HEK293 (cell line): ENCODE data around the gene MIF4GD.

Experiments used
- CTCF ChIA-PET: fragments of 350-600 bp; formaldehyde crosslinking; extraction: SDS; loops from one replicate; lab custom pipeline; 2021; ENCODE audit warnings: antibody characterized with exemption; lab: Yijun Ruan, JAX
- POLR2A ChIA-PET: fragments of 300-600 bp; formaldehyde crosslinking; extraction: SDS; loops from one replicate; lab custom pipeline; 2020; ENCODE audit warnings: antibody characterized with exemption, inconsistent platforms; lab: Yijun Ruan, JAX
- H3K27ac ChIP-seq: fragments of 200-500 bp; sonication (Bioruptor generic); 2 replicates; pipeline ENCODE4 v1.5.1; 2014; ENCODE audit warnings: low read depth, low read length, control low read depth, inconsistent platforms; ENCODE audit errors: extremely low read depth
- H3K36me3 ChIP-seq, 2 experiments: fragments of 200-500 bp in 1 of 2; sonication (Bioruptor generic) in 1 of 2; 1 replicate in 1 of 2; 2 replicates in 1 of 2; pipeline ENCODE4 v1.5.1; 2014 to 2017; ENCODE audit warnings: inconsistent platforms in 2 of 2, low read length in 2 of 2; ENCODE audit not compliant: control insufficient read depth in 2 of 2, insufficient read depth in 1 of 2
- H3K4me1 ChIP-seq: fragments of 200-500 bp; sonication (Bioruptor generic); 2 replicates; pipeline ENCODE4 v1.5.1; 2014; ENCODE audit warnings: mild to moderate bottlenecking, low read length, inconsistent platforms; ENCODE audit not compliant: control insufficient read depth, insufficient read depth
- H3K4me3 ChIP-seq: 2 replicates; pipeline ENCODE4 v1.5.1; 2011; ENCODE audit warnings: low read depth, mild to moderate bottlenecking, control low read depth, low read length, moderate library complexity
- H3K9me3 ChIP-seq: fragments of 200-500 bp; sonication (Bioruptor generic); 2 replicates; pipeline ENCODE4 v1.5.1; 2014; ENCODE audit warnings: low read depth, low read length, inconsistent platforms; ENCODE audit not compliant: control insufficient read depth, insufficient read depth
- GLIS2 ChIP-seq: fragments of 450-650 bp; formaldehyde crosslinking; IDR thresholded peaks from 2 replicates; pipeline ENCODE4 v1.5.1; 2016; ENCODE audit warnings: missing biosample characterization, missing genetic modification characterization
- KLF16 ChIP-seq: fragments of 450-650 bp; formaldehyde crosslinking; IDR thresholded peaks from 2 replicates; pipeline ENCODE4 v1.5.1; 2017; ENCODE audit warnings: missing biosample characterization, missing genetic modification characterization
- OSR2 ChIP-seq: fragments of 450-650 bp; formaldehyde crosslinking; IDR thresholded peaks from 2 replicates; pipeline ENCODE4 v1.5.1; 2016; ENCODE audit warnings: missing biosample characterization, missing genetic modification characterization
- REPIN1 ChIP-seq: fragments of 450-650 bp; formaldehyde crosslinking; IDR thresholded peaks from 2 replicates; pipeline ENCODE4 v1.5.1; 2017; ENCODE audit warnings: missing biosample characterization, missing genetic modification characterization, low read depth
- SP3 ChIP-seq: fragments of 450-650 bp; formaldehyde crosslinking; IDR thresholded peaks from 2 replicates; pipeline ENCODE4 v1.5.1; 2016; ENCODE audit warnings: missing biosample characterization, missing genetic modification characterization
- WT1 ChIP-seq: fragments of 450-650 bp; formaldehyde crosslinking; IDR thresholded peaks from 2 replicates; pipeline ENCODE4 v1.5.1; 2016; ENCODE audit warnings: missing biosample characterization, missing genetic modification characterization
- ZBTB10 ChIP-seq: fragments of 450-650 bp; formaldehyde crosslinking; IDR thresholded peaks from 2 replicates; pipeline ENCODE4 v1.5.1; 2016; ENCODE audit warnings: missing biosample characterization, missing genetic modification characterization
- ZBTB17 ChIP-seq: fragments of 450-650 bp; formaldehyde crosslinking; IDR thresholded peaks from 2 replicates; pipeline ENCODE4 v1.5.1; 2016; ENCODE audit warnings: missing biosample characterization, missing genetic modification characterization
- ZEB2 ChIP-seq: fragments of 450-650 bp; formaldehyde crosslinking; IDR thresholded peaks from 2 replicates; pipeline ENCODE4 v1.5.1; 2016; ENCODE audit warnings: missing biosample characterization, missing genetic modification characterization
- ZNF24 ChIP-seq: fragments of 450-650 bp; formaldehyde crosslinking; IDR thresholded peaks from 2 replicates; pipeline ENCODE4 v1.5.1; 2016; ENCODE audit warnings: missing biosample characterization, missing genetic modification characterization
- ZNF426 ChIP-seq: fragments of 450-650 bp; formaldehyde crosslinking; IDR thresholded peaks from 2 replicates; pipeline ENCODE4 v1.5.1; 2017; ENCODE audit warnings: missing biosample characterization, missing genetic modification characterization, mild to moderate bottlenecking, inconsistent platforms, moderate library complexity
- ZNF48 ChIP-seq: fragments of 450-650 bp; formaldehyde crosslinking; IDR thresholded peaks from 2 replicates; pipeline ENCODE4 v1.5.1; 2016; ENCODE audit warnings: missing biosample characterization, missing genetic modification characterization
- ZNF558 ChIP-seq: fragments of 450-650 bp; formaldehyde crosslinking; IDR thresholded peaks from 2 replicates; pipeline ENCODE4 v1.5.1; 2016; ENCODE audit warnings: missing biosample characterization, missing genetic modification characterization
- ZNF624 ChIP-seq: fragments of 450-650 bp; formaldehyde crosslinking; IDR thresholded peaks from 2 replicates; pipeline ENCODE4 v1.5.1; 2017; ENCODE audit warnings: missing biosample characterization, missing genetic modification characterization
- ZNF660 ChIP-seq: fragments of 450-650 bp; IDR thresholded peaks from 2 replicates; pipeline ENCODE4 v1.5.1; 2018; ENCODE audit warnings: missing biosample characterization, mild to moderate bottlenecking, missing genetic modification characterization
- ZNF664 ChIP-seq: fragments of 450-650 bp; formaldehyde crosslinking; IDR thresholded peaks from 2 replicates; pipeline ENCODE4 v1.5.1; 2016; ENCODE audit warnings: missing biosample characterization, missing genetic modification characterization
- ZNF701 ChIP-seq: fragments of 450-650 bp; formaldehyde crosslinking; IDR thresholded peaks from 2 replicates; pipeline ENCODE4 v1.5.1; 2016; ENCODE audit warnings: missing biosample characterization, missing genetic modification characterization
- TF ChIP-seq, protein P1 (sequence below): fragments of 450-650 bp; formaldehyde crosslinking; IDR thresholded peaks from 2 replicates; pipeline ENCODE4 v1.5.1; 2016; ENCODE audit warnings: missing biosample characterization, missing genetic modification characterization
- TF ChIP-seq, protein P2 (sequence below): fragments of 450-650 bp; formaldehyde crosslinking; IDR thresholded peaks from 2 replicates; pipeline ENCODE4 v1.5.1; 2017; ENCODE audit warnings: missing biosample characterization, missing genetic modification characterization
- TF ChIP-seq, protein P3 (sequence below): fragments of 450-650 bp; formaldehyde crosslinking; IDR thresholded peaks from 2 replicates; pipeline ENCODE4 v1.5.1; 2016; ENCODE audit warnings: missing biosample characterization, missing genetic modification characterization
- TF ChIP-seq, protein P4 (sequence below): fragments of 450-650 bp; formaldehyde crosslinking; IDR thresholded peaks from 2 replicates; pipeline ENCODE4 v1.5.1; 2016; ENCODE audit warnings: missing biosample characterization, missing genetic modification characterization
- TF ChIP-seq, protein P5 (sequence below): fragments of 450-650 bp; IDR thresholded peaks from 2 replicates; pipeline ENCODE4 v1.5.1; 2018; ENCODE audit warnings: missing biosample characterization, mild to moderate bottlenecking, missing genetic modification characterization

MIF4GD gene

DNA sequence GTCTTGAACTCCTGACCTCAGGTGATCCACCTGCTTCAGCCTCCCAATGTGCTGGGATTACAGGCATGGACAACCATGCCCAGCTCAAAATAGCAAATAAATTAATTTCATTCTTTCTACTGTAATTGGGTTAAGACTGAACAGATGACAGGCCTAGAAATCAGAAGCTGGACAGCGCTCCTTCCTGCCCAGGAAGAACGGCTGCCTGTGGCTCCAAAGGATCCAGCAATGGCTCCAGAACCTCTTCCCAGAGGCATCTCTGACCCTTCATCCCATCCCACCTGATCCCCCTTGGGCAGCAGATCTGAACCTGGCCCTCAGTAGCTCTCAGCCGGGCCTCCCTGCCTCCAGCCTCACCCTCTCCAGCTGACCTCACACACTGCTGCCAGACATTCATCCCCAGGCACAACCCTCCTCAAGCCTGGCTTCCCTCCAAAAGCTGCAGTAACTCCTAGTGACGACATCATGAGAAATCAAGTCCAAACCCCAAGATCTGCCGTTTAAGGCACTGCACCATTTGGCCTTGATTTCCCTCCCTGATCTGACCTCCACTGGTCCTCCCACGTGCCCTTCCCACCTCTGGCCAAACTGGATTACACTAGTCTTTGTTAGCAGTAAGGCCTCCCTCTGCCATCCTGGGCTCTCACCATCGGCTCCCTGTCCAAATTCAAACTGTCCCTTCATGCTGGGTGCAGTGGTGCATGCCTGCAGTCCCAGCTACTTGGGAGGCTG lies 3.1 kb upstream of the MIF4GD start:
- ChIA-PET POLR2A (interaction anchor here (1.2 to 6.6 kb wide), 2 partner anchors 10 to 15 kb away, joined by 3 to 111 read pairs; partner anchors contain the start of gene SLC25A19), CTCF (interaction anchor here (0.8 to 5.1 kb wide), 3 partner anchors 34 to 153 kb away, joined by 3 to 45 read pairs (median 3); no protein-coding TSS in a partner anchor)
- H3K9me3 ChIP-seq, result no peaks in the 10 kb centered on the region
- H3K4me1 ChIP-seq, result peaks cover 2% of the 10 kb centered on the region; the same call in 1 of the 2 replicates
- no peak overlapping the region for H3K4me3 ChIP-seq
- peaks cover 12 to 42% of the 10 kb centered on the region in 2 experiments; a peak in 2 of 3 replicates for H3K36me3 ChIP-seq
- H3K27ac ChIP-seq, result no peak overlapping the region
- TF ChIP-seq KLF16 (tag by site-specific recombination) (peak; percentile 53), ZBTB17 (tag by site-specific recombination) (peak; percentile 85), GLIS2 (peak; percentile 59; the same call in 1 of the 2 replicates), ZNF558 (peak; percentile 97), OSR2 (no peak), ZEB2 (tag by site-specific recombination) (0 out of 2 replicates have a peak, but pooled peaks have one; percentile 21), ZNF24 (tag by site-specific recombination) (peak; percentile 50; the same call in 1 of the 2 replicates), ZNF48 (no peak), ZNF624 (no peak), ZBTB10 (tag by site-specific recombination) (peak; percentile 55; the same call in 1 of the 2 replicates), SP3 (no peak), ZNF426 (tag by site-specific recombination) (no peak), ZNF660 (peak; percentile 72; the same call in 1 of the 2 replicates), WT1 (tag by site-specific recombination) (peak; percentile 43; the same call in 1 of the 2 replicates), ZNF664 (tag by site-specific recombination) (no peak), REPIN1 (tag by site-specific recombination) (no peak), ZNF701 (tag by site-specific recombination) (no peak)
- TF ChIP-seq, protein P1, sequence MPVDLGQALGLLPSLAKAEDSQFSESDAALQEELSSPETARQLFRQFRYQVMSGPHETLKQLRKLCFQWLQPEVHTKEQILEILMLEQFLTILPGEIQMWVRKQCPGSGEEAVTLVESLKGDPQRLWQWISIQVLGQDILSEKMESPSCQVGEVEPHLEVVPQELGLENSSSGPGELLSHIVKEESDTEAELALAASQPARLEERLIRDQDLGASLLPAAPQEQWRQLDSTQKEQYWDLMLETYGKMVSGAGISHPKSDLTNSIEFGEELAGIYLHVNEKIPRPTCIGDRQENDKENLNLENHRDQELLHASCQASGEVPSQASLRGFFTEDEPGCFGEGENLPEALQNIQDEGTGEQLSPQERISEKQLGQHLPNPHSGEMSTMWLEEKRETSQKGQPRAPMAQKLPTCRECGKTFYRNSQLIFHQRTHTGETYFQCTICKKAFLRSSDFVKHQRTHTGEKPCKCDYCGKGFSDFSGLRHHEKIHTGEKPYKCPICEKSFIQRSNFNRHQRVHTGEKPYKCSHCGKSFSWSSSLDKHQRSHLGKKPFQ (tag by site-specific recombination), result no peak
- TF ChIP-seq, protein P2, sequence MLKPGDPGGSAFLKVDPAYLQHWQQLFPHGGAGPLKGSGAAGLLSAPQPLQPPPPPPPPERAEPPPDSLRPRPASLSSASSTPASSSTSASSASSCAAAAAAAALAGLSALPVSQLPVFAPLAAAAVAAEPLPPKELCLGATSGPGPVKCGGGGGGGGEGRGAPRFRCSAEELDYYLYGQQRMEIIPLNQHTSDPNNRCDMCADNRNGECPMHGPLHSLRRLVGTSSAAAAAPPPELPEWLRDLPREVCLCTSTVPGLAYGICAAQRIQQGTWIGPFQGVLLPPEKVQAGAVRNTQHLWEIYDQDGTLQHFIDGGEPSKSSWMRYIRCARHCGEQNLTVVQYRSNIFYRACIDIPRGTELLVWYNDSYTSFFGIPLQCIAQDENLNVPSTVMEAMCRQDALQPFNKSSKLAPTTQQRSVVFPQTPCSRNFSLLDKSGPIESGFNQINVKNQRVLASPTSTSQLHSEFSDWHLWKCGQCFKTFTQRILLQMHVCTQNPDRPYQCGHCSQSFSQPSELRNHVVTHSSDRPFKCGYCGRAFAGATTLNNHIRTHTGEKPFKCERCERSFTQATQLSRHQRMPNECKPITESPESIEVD (tag by site-specific recombination), result no peak
- TF ChIP-seq, protein P3, sequence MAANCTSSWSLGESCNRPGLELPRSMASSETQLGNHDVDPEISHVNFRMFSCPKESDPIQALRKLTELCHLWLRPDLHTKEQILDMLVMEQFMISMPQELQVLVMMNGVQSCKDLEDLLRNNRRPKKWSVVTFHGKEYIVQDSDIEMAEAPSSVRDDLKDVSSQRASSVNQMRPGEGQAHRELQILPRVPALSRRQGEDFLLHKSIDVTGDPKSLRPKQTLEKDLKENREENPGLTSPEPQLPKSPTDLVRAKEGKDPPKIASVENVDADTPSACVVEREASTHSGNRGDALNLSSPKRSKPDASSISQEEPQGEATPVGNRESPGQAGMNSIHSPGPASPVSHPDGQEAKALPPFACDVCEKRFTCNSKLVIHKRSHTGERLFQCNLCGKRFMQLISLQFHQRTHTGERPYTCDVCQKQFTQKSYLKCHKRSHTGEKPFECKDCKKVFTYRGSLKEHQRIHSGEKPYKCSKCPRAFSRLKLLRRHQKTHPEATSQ (tag by site-specific recombination), result no peak
- TF ChIP-seq, protein P4, sequence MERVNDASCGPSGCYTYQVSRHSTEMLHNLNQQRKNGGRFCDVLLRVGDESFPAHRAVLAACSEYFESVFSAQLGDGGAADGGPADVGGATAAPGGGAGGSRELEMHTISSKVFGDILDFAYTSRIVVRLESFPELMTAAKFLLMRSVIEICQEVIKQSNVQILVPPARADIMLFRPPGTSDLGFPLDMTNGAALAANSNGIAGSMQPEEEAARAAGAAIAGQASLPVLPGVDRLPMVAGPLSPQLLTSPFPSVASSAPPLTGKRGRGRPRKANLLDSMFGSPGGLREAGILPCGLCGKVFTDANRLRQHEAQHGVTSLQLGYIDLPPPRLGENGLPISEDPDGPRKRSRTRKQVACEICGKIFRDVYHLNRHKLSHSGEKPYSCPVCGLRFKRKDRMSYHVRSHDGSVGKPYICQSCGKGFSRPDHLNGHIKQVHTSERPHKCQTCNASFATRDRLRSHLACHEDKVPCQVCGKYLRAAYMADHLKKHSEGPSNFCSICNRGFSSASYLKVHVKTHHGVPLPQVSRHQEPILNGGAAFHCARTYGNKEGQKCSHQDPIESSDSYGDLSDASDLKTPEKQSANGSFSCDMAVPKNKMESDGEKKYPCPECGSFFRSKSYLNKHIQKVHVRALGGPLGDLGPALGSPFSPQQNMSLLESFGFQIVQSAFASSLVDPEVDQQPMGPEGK, result peak; percentile 62; the same call in 1 of the 2 replicates
- TF ChIP-seq, protein P5, sequence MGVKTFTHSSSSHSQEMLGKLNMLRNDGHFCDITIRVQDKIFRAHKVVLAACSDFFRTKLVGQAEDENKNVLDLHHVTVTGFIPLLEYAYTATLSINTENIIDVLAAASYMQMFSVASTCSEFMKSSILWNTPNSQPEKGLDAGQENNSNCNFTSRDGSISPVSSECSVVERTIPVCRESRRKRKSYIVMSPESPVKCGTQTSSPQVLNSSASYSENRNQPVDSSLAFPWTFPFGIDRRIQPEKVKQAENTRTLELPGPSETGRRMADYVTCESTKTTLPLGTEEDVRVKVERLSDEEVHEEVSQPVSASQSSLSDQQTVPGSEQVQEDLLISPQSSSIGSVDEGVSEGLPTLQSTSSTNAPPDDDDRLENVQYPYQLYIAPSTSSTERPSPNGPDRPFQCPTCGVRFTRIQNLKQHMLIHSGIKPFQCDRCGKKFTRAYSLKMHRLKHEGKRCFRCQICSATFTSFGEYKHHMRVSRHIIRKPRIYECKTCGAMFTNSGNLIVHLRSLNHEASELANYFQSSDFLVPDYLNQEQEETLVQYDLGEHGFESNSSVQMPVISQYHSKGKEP, result 0 out of 2 replicates have a peak, but pooled peaks have one; percentile 6
